ENCODE data around the gene MSANTD7. TPM values are rescaled to one million over a fixed set of nuclear protein-coding genes. Genes with fewer than 3 reads are reported as not detected.

Gene MSANTD7
- total and polyA plus RNA-seq, 9 of the 15 experiments (the other 6 are each of a cell fraction or from before 2014, with no cell fraction given): 5.2 to 27.3 (median 23.6) TPM

DNA sequence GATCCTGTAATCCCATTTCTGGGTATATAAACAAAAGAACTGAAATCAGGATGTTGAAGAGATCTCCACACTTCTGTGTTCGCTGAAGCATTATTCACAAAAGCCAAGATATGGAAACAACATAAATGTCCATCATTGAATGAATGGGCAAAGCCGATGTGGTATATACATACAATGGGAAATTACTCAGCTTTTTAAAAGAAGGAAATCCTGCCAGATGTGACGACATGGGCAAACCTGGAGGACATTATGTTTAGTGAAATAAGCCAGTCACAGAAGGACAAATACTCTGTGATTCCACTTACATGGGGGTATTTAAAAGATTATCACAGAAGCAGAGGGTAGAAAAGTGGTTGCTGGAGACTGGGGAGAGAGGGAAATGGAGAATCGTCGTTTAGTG is 39.5 kb upstream of the MSANTD7 start:
- intact Hi-C loops (cut with micrococcal nuclease): no loop called here
- no peak overlapping the region for H3K4me2 ChIP-seq (ENCODE audit: insufficient read depth, low read length)
- no peaks in the 10 kb centered on the region for H3K79me2 ChIP-seq (ENCODE audit: control insufficient read depth, insufficient read depth, low read length)
- 0% methylated on average over 5 of the region's 5 CpGs for WGBS (ENCODE audit: insufficient coverage, low coverage, missing lambda C conversion rate)
- ATAC-seq (no peak), FAIRE-seq (no peak), DNase-seq (ENCODE audit: extremely low read depth in 1 of 4, low spot score in 3 of 4) (no peak)
- TF ChIP-seq MAX (CRISPR knock-in tag; IDR thresholded peaks at IDR 0.05) (no peak), IRF9 (tag; IDR thresholded peaks at IDR 0.05) (no peak), YBX1 (IDR thresholded peaks at IDR 0.05) (no peak), CEBPG (CRISPR knock-in tag; IDR thresholded peaks at IDR 0.05) (no peak), CEBPG (tag; conservative IDR thresholded peaks at IDR 0.05 in 1 of 2, IDR thresholded peaks at IDR 0.05 in 1 of 2) (no peak), EWSR1 (IDR thresholded peaks at IDR 0.05; ENCODE audit: borderline replicate concordance, low read depth, partially characterized antibody) (no peak)
- TF ChIP-seq, protein P1, sequence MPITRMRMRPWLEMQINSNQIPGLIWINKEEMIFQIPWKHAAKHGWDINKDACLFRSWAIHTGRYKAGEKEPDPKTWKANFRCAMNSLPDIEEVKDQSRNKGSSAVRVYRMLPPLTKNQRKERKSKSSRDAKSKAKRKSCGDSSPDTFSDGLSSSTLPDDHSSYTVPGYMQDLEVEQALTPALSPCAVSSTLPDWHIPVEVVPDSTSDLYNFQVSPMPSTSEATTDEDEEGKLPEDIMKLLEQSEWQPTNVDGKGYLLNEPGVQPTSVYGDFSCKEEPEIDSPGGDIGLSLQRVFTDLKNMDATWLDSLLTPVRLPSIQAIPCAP (CRISPR knock-in tag; IDR thresholded peaks at IDR 0.05; ENCODE audit: borderline replicate concordance): no peak
- peaks cover 0 to 8% of the 10 kb centered on the region in 2 experiments; a peak in 4 of 5 replicates for H3K27me3 ChIP-seq (ENCODE audit: control insufficient read depth in 2 of 2, insufficient read depth in 2 of 2, low read length in 2 of 2)
- H2AFZ ChIP-seq (ENCODE audit: low read depth, low read length): no peak overlapping the region
- no peak overlapping the region for H3K9ac ChIP-seq (ENCODE audit: insufficient read depth in 1 of 2, low read depth in 2 of 2, low read length in 2 of 2)
- no peaks in the 10 kb centered on the region for H3K4me1 ChIP-seq (replicated peaks in 1 of 2; ENCODE audit: control insufficient read depth in 2 of 2, insufficient read depth in 2 of 2, low read length in 2 of 2)
- H4K20me1 ChIP-seq (replicated peaks; ENCODE audit: control insufficient read depth, insufficient read depth, low read length): no peaks in the 10 kb centered on the region; the same call in 1 of the 2 replicates
- in situ Hi-C loops (cut with MboI): no loop called here
- POLR2A ChIA-PET: no interaction called here
- no peak overlapping the region for H3K4me3 ChIP-seq
- H3K36me3 ChIP-seq (ENCODE audit: control insufficient read depth, insufficient read depth, low read length): no peaks in the 10 kb centered on the region
- H3K9me1 ChIP-seq (ENCODE audit: control insufficient read depth, insufficient read depth, low read length): no peaks in the 10 kb centered on the region
- H3K9me3 ChIP-seq (replicated peaks; ENCODE audit: control insufficient read depth, insufficient read depth, low read depth, low read length): no peaks in the 10 kb centered on the region
- H3K27ac ChIP-seq (ENCODE audit: extremely low read depth, low read depth, low read length): no peak overlapping the region
- CTCF ChIA-PET (ENCODE audit: low intra/inter-chr PET ratio): no interaction called here
- BruUV-seq (replicated peaks): no TSS peak

Measured in K562 (cell line).